Body of pancreas (tissue), 4 donors: ENCODE data around the gene TSHZ2.

Source experiments
- CTCF ChIP-seq, 7 experiments: fragments of 450-650 bp in 4 of 7; fragments of 200-600 bp in 3 of 7; sonication (generic) in 3 of 7; IDR thresholded peaks; one replicate each; pipeline ENCODE4 v1.5.1; 2016 to 2019; ENCODE audit warnings: antibody characterized with exemption in 7 of 7
- POLR2A ChIP-seq, 3 donors: fragments of 450-650 bp; IDR thresholded peaks; one replicate each; pipeline ENCODE4 v1.6.1; 2016; ENCODE audit warnings: antibody characterized with exemption in 3 of 3, mild to moderate bottlenecking in 2 of 3

- TF ChIP-seq CTCF (IDR thresholded peaks at IDR 0.05) (no peak), POLR2A (IDR thresholded peaks at IDR 0.05) (no peak)
Observed at GRCh38 chr20:53142225-53143127, 170.3 kb downstream of the TSHZ2 start.
